ENCODE results near the gene ANAPC16. TPM values are rescaled to one million over a fixed set of nuclear protein-coding genes. Genes with fewer than 3 reads are reported as not detected.

Gene ANAPC16
- total and polyA plus RNA-seq, 8 donors = 86.0 to 167 (median 152) TPM

DNA sequence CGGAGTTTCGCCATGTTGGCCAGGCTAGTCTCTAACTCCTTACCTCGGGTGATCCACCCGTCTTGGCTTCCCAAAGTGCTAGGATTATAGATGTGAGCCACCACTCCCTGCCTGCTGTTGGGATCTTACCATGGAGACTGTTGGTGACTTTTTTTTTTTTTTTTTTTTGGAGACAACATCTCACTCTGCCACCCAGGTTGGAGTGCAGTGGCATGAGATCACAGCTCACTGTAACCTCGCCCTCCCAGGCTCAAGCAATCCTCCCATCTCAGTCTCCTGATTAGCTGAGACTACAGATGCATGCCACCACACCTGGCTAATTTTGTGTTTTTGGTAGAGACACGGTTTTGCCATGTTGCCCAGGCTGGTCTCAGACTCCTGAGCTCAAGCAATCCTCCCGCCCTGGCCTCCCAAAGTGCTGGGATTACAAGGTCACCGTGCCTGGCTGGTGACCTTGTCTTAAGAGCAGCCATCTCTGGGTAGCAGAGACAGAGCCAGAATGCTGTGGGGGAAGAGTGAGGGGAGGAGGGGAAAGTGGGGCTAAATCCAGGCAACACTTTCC lies 26.0 kb downstream of the ANAPC16 start:
- no peak for ATAC-seq
- peaks cover 43 to 59% of the 10 kb centered on the region in 2 donors for H3K4me1 ChIP-seq

DNA sequence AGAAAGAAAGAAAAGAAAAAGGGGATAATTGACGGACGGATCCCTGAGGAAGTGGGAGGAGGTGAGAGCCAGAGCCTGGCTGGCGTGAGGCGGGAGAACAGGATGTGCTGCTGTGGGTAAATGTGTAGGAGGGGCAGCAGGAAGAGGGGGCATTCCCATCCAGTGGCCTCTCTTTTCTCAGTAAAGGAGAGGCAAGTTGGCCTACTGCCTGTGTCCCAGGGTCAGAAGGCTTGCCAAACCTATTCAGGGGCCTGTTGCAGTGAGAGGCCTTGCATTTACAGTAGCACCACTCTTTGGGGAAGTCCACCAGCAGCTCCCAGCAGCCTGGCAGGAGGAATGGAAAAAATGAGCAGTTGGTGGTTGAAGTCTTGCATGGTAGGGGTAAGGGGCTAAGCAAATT lies 26.9 kb downstream of the ANAPC16 start:
- no peak overlapping the region for H3K4me3 ChIP-seq
- DNase-seq (peak in 3 of 4 donors; percentile 31 to 71 (median 65)), ATAC-seq (peak; percentile 56)
- TF ChIP-seq CTCF (IDR thresholded peaks at IDR 0.05) = no peak
- intact Hi-C loops (cut with DNase I) = no loop called here
- peak overlapping the region; percentile 60 to 61 for H3K27ac ChIP-seq
- H3K9me3 ChIP-seq = no peaks in the 10 kb centered on the region
- peaks cover 46 to 68% of the 10 kb centered on the region in 2 donors for H3K4me1 ChIP-seq
- no peaks in the 10 kb centered on the region for H3K27me3 ChIP-seq
- peaks cover 0 to 8% of the 10 kb centered on the region in 2 donors for H3K36me3 ChIP-seq

More for the DNA sequence above, 26.0 kb downstream of the ANAPC16 start:
- Histone ChIP-seq H3K4me3 (no peak overlapping the region), H3K27ac (peak overlapping the region in 1 of 2 donors; percentile 61), H3K9me3 (no peaks in the 10 kb centered on the region), H3K27me3 (no peaks in the 10 kb centered on the region), H3K36me3 (peaks cover 0 to 15% of the 10 kb centered on the region in 2 donors)
- peak in 1 of 4 donors; percentile 28 for DNase-seq
- TF ChIP-seq CTCF (IDR thresholded peaks at IDR 0.05) = no peak
- intact Hi-C loops (cut with DNase I) = no loop called here

GRCh38 chr10:72243822-72244437 lies 28.1 kb downstream of the ANAPC16 start:
- peak in 1 of 2 donors; percentile 12 for TF ChIP-seq CTCF (IDR thresholded peaks at IDR 0.05)
- Histone ChIP-seq H3K36me3 (no peaks in the 10 kb centered on the region), H3K4me3 (no peak overlapping the region), H3K27me3 (no peaks in the 10 kb centered on the region), H3K4me1 (peaks cover 57 to 81% of the 10 kb centered on the region in 2 donors), H3K27ac (peak overlapping the region; percentile 60 to 61), H3K9me3 (no peaks in the 10 kb centered on the region)
- DNase-seq (peak in 3 of 4 donors; percentile 45 to 81 (median 71)), ATAC-seq (peak; percentile 40)
- intact Hi-C loops (cut with DNase I) = no loop called here

DNA sequence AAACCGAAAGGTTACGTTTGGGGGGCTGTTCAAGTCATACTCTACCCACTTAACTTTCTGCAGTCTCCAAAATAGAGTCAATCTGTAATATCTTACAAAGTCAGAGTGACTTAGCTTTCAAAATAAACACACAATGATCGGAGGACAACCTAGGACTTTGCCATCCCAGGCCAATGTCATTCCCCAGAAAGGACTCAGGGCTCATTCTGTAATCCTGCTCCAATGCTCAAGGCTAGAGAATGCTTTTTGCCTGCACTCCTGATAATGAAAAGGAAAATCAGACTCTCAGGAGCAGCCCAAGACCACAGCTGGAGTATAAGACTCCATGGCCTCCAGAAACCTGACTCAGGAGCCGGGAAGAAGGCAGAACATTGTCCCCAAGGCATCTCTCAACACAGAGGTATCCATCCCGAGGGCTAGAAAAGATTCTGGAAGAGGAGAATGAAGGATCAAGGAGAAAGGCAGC lies 28.8 kb downstream of the ANAPC16 start:
- DNase-seq = no peak
- Histone ChIP-seq H3K27me3 (no peaks in the 10 kb centered on the region), H3K4me3 (no peak overlapping the region), H3K9me3 (no peaks in the 10 kb centered on the region), H3K36me3 (no peaks in the 10 kb centered on the region), H3K4me1 (peaks cover 62 to 87% of the 10 kb centered on the region in 2 donors), H3K27ac (peak overlapping the region; percentile 60 to 61)
- no peak for ATAC-seq
- intact Hi-C loops (cut with DNase I) = no loop called here
- TF ChIP-seq CTCF (IDR thresholded peaks at IDR 0.05) = no peak

- Histone ChIP-seq H3K36me3 (no peaks in the 10 kb centered on the region), H3K4me1 (peaks cover 65 to 100% of the 10 kb centered on the region in 2 donors), H3K27ac (peak overlapping the region; percentile 60 to 90), H3K9me3 (no peaks in the 10 kb centered on the region), H3K4me3 (no peak overlapping the region), H3K27me3 (no peaks in the 10 kb centered on the region)
- intact Hi-C loops (cut with DNase I) = no loop called here
- TF ChIP-seq CTCF (IDR thresholded peaks at IDR 0.05) = no peak
- ATAC-seq = no peak
- DNase-seq = no peak
Observed at GRCh38 chr10:72245949-72246525, 30.2 kb downstream of the ANAPC16 start.

All from left lung (tissue), 10 donors.